Nephron progenitor cell (in vitro differentiated cells): Measurements from ENCODE around the gene PARD3.

Experiments
- DNase-seq: peaks from one replicate; pipeline ENCODE4 v3.0.0; 2021
- H3K27ac Mint-ChIP-seq: 2 replicates; pipeline ENCODE4 v1.8.0; 2021; ENCODE audit warnings: mild to moderate bottlenecking, moderate library complexity, mixed read lengths
- H3K27me3 Mint-ChIP-seq: 2 replicates; pipeline ENCODE4 v1.8.0; 2021; ENCODE audit warnings: mild to moderate bottlenecking, low read depth, mixed read lengths; ENCODE audit not compliant: poor library complexity
- H3K36me3 Mint-ChIP-seq: 2 replicates; pipeline ENCODE4 v1.8.0; 2021; ENCODE audit warnings: low read depth, mixed read lengths
- H3K4me1 Mint-ChIP-seq: 2 replicates; pipeline ENCODE4 v1.8.0; 2021; ENCODE audit warnings: mixed read lengths
- H3K4me3 Mint-ChIP-seq: 2 replicates; pipeline ENCODE4 v1.8.0; 2021; ENCODE audit warnings: mild to moderate bottlenecking, moderate library complexity, mixed read lengths
- H3K9me3 Mint-ChIP-seq: 2 replicates; pipeline ENCODE4 v1.8.0; 2021; ENCODE audit warnings: mild to moderate bottlenecking, moderate library complexity, mixed read lengths
- CTCF ChIP-seq: fragments of 200-600 bp; sonication (generic); IDR thresholded peaks from 2 replicates; pipeline ENCODE4 v1.5.0; 2021; ENCODE audit warnings: antibody characterized with exemption

The PARD3 gene

DNA sequence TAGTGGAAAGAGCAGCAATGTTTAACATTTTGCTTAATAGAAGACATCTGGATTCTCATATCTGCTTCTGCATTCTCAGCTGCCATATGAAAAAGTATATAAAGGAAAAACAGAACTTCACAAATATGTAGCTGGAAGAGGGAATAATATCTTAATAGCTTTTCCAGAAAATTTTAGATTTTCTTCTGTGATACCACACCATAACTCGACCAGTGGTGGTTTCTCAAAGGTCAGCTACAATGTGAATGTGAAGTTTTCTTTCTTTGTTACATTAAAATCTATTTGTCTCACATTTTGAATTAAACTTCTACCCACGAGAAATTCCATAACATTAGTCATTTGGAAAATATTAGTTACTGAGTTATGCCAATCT lies 339.8 kb downstream of the PARD3 start:
- no peak overlapping the region for H3K27ac Mint-ChIP-seq
- peaks cover 7% of the 10 kb centered on the region for H3K4me1 Mint-ChIP-seq
- H3K36me3 Mint-ChIP-seq: no peaks in the 10 kb centered on the region
- H3K27me3 Mint-ChIP-seq: no peaks in the 10 kb centered on the region
- no peak overlapping the region for H3K4me3 Mint-ChIP-seq
- H3K9me3 Mint-ChIP-seq: no peaks in the 10 kb centered on the region
- TF ChIP-seq CTCF: no peak
- DNase-seq: no peak

DNA sequence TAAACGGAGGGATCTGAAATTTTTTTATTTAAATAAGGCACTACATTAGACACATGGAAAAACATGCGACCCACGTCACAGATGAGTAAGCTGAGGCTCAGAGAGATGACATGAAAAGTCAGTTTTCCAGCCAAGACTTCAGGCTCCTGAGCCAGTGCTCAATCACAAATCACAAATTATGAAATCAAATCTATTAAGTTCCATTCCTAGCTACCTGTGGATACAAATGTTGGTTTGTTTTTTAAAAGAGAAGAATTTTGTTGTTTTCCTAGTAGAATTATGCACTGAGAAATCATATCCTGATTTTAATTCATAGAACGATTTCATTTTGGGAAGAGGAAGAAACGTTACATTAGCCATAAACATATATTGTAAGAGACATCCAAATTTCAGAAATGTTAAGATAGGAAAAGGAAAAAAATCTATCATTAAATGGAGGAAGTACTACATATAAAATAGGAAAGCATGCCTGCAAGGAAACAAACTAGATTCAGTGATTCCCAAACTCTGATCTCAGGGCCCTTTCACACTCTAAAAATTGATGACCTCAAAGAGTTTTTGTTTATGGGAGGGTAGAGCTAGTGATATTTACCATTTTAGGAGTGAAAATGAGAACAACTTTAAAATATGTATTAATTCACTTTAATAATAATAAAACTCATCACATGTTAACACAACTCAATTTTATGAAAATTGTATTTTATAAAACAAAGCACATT lies 340.4 kb downstream of the PARD3 start:
- Mint-ChIP-seq H3K36me3 (peaks cover 4% of the 10 kb centered on the region), H3K27ac (no peak overlapping the region), H3K9me3 (no peaks in the 10 kb centered on the region), H3K27me3 (no peaks in the 10 kb centered on the region), H3K4me1 (peaks cover 8% of the 10 kb centered on the region), H3K4me3 (no peak overlapping the region)
- no peak for DNase-seq
- TF ChIP-seq CTCF: no peak

- Mint-ChIP-seq H3K9me3 (no peaks in the 10 kb centered on the region), H3K4me3 (no peak overlapping the region), H3K27me3 (no peaks in the 10 kb centered on the region), H3K4me1 (peaks cover 5% of the 10 kb centered on the region), H3K27ac (peak overlapping the region; percentile 31), H3K36me3 (peaks cover 10% of the 10 kb centered on the region)
- no peak for TF ChIP-seq CTCF
- no peak for DNase-seq
Observed at GRCh38 chr10:34474009-34474376, 341.1 kb downstream of the PARD3 start.

GRCh38 chr10:34473174-34474008 lies 341.7 kb downstream of the PARD3 start:
- no peak for DNase-seq
- no peak for TF ChIP-seq CTCF
- Mint-ChIP-seq H3K36me3 (peaks cover 16% of the 10 kb centered on the region), H3K27me3 (no peaks in the 10 kb centered on the region), H3K27ac (peak overlapping the region; percentile 31), H3K9me3 (no peaks in the 10 kb centered on the region), H3K4me1 (peaks cover 5% of the 10 kb centered on the region), H3K4me3 (no peak overlapping the region)

- H3K4me3 Mint-ChIP-seq: no peak overlapping the region
- H3K4me1 Mint-ChIP-seq: peaks cover 5% of the 10 kb centered on the region
- no peak for DNase-seq
- no peaks in the 10 kb centered on the region for H3K27me3 Mint-ChIP-seq
- TF ChIP-seq CTCF: no peak
- H3K36me3 Mint-ChIP-seq: peaks cover 23% of the 10 kb centered on the region
- H3K27ac Mint-ChIP-seq: peak overlapping the region; percentile 52
- H3K9me3 Mint-ChIP-seq: no peaks in the 10 kb centered on the region
Observed at GRCh38 chr10:34470307-34470706, 344.8 kb downstream of the PARD3 start.
